Ishikawa (cell line): Measurements from ENCODE around the gene ANAPC1.

Experiments
- CEBPB ChIP-seq: IDR thresholded peaks from 2 replicates; pipeline ENCODE4 v1.6.1; 2012
- CREB1 ChIP-seq: IDR thresholded peaks from 2 replicates; pipeline ENCODE4 v1.6.1; 2012; ENCODE audit warnings: low read depth
- EGR1 ChIP-seq: IDR thresholded peaks from 2 replicates; pipeline ENCODE4 v1.6.1; 2012
- EP300 ChIP-seq: IDR thresholded peaks from 2 replicates; pipeline ENCODE4 v1.6.1; 2012; ENCODE audit warnings: borderline replicate concordance
- FOXM1 ChIP-seq: IDR thresholded peaks from 2 replicates; pipeline ENCODE4 v1.6.1; 2012; ENCODE audit warnings: low read depth, borderline replicate concordance
- MAX ChIP-seq: IDR thresholded peaks from 2 replicates; pipeline ENCODE4 v1.6.1; 2012
- NFIC ChIP-seq: IDR thresholded peaks from 2 replicates; pipeline ENCODE4 v1.6.1; 2012
- RAD21 ChIP-seq: IDR thresholded peaks from 2 replicates; pipeline ENCODE4 v1.6.1; 2012; ENCODE audit warnings: low read depth
- REST ChIP-seq: IDR thresholded peaks from 2 replicates; pipeline ENCODE4 v1.6.1; 2012; ENCODE audit warnings: low read depth, mild to moderate bottlenecking
- TAF1 ChIP-seq: IDR thresholded peaks from 2 replicates; pipeline ENCODE4 v1.6.1; 2012; ENCODE audit warnings: low read depth, mild to moderate bottlenecking
- TCF12 ChIP-seq: IDR thresholded peaks from 2 replicates; pipeline ENCODE4 v1.6.1; 2012; ENCODE audit warnings: low read depth
- TEAD4 ChIP-seq: IDR thresholded peaks from 2 replicates; pipeline ENCODE4 v1.6.1; 2012
- YY1 ChIP-seq: IDR thresholded peaks from 2 replicates; pipeline ENCODE4 v1.6.1; 2012; ENCODE audit warnings: low read depth
- ZBTB7A ChIP-seq: IDR thresholded peaks from 2 replicates; pipeline ENCODE4 v1.6.1; 2012; ENCODE audit warnings: low read depth
- TF ChIP-seq, protein P1 (sequence below): IDR thresholded peaks from 2 replicates; pipeline ENCODE4 v1.6.1; 2012

Gene ANAPC1

GRCh38 chr2:111918383-111918806 lies 34.4 kb upstream of the ANAPC1 start:
- TF ChIP-seq NFIC (no peak), TEAD4 (no peak), TAF1 (no peak), EP300 (no peak), REST (no peak), CEBPB (no peak), YY1 (no peak)

- TF ChIP-seq EGR1 (no peak), NFIC (no peak), FOXM1 (no peak), REST (no peak), CREB1 (no peak), TEAD4 (no peak), TCF12 (no peak), ZBTB7A (no peak), RAD21 (no peak), CEBPB (no peak), TAF1 (no peak), MAX (no peak), EP300 (no peak)
- TF ChIP-seq, protein P1, sequence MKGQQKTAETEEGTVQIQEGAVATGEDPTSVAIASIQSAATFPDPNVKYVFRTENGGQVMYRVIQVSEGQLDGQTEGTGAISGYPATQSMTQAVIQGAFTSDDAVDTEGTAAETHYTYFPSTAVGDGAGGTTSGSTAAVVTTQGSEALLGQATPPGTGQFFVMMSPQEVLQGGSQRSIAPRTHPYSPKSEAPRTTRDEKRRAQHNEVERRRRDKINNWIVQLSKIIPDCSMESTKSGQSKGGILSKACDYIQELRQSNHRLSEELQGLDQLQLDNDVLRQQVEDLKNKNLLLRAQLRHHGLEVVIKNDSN = no peak
Measured at GRCh38 chr2:111917106-111917505, 33.1 kb upstream of the ANAPC1 start.

DNA sequence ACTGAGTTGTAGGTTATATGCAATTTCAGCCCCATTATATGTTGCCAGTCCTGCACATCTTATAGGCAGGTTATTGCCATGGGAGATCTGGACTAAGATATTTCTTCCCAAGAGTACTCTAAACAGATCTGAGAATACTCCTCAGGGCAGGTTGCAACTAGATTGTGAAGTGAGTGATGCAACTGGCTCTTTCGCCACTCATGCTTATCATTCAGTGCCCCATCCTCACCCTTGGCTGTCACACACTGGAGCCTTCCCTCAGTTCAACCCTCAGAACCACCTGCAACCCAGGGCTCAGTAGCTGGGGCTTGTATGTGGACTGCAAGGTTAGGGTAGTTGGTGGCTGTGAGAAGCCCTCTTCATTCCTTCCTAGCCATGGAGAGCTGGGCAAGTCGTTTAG lies 28.6 kb upstream of the ANAPC1 start:
- TF ChIP-seq TCF12 (no peak), EGR1 (no peak), TAF1 (no peak), YY1 (no peak), CREB1 (no peak), FOXM1 (no peak), CEBPB (no peak), RAD21 (no peak), EP300 (no peak)

GRCh38 chr2:111910609-111911277 lies 26.8 kb upstream of the ANAPC1 start:
- TF ChIP-seq RAD21 = no peak
- TF ChIP-seq NFIC = no peak
- TF ChIP-seq CEBPB = no peak
- no peak for TF ChIP-seq ZBTB7A
- TF ChIP-seq, protein P1 = no peak
- TF ChIP-seq EP300 = no peak
- no peak for TF ChIP-seq YY1
- no peak for TF ChIP-seq TCF12

- TF ChIP-seq ZBTB7A (no peak), YY1 (no peak)
Measured at GRCh38 chr2:111909079-111909478, 25.1 kb upstream of the ANAPC1 start.

- TF ChIP-seq NFIC (no peak), TCF12 (no peak), RAD21 (no peak), EP300 (no peak), ZBTB7A (no peak), TEAD4 (no peak), CEBPB (no peak), CREB1 (no peak), MAX (no peak), REST (no peak), YY1 (no peak), EGR1 (no peak), TAF1 (no peak), FOXM1 (no peak)
- TF ChIP-seq, protein P1 = no peak
Measured at GRCh38 chr2:111908578-111908977, 24.6 kb upstream of the ANAPC1 start.
